Lower lobe of right lung (tissue), 2 donors: ENCODE data around the gene LMF1. TPM values are rescaled to one million over a fixed set of nuclear protein-coding genes. Genes with fewer than 3 reads are reported as not detected.
A peak's percentile ranks its signal among the peaks of the same experiment; 100 is the strongest.
"Not testable (repeated sequence)": the region's sequence is repeated elsewhere in the genome, so short reads cannot be mapped to it uniquely, and the experiment has no call there.

ENCODE experiments used
- ATAC-seq, 2 donors: fragments of 200-7000 bp; cut with Tn5 transposase; one replicate each; pipeline ENCODE4 v1.9.1; 2020 to 2022; ENCODE audit warnings: mild to moderate bottlenecking in 2 of 2, moderate library complexity in 2 of 2
- DNase-seq: peaks from one replicate; pipeline ENCODE4 v3.0.0-alpha.2; 2020
- H3K27ac ChIP-seq: fragments of 200-600 bp; one replicate; pipeline ENCODE4 v1.8.0; 2022
- H3K27me3 ChIP-seq: fragments of 200-600 bp; one replicate; pipeline ENCODE4 v1.8.0; 2022; ENCODE audit warnings: low read depth
- H3K36me3 ChIP-seq: fragments of 200-600 bp; one replicate; pipeline ENCODE4 v1.8.0; 2022; ENCODE audit warnings: mild to moderate bottlenecking
- H3K4me1 ChIP-seq: fragments of 200-600 bp; one replicate; pipeline ENCODE4 v1.8.0; 2022
- H3K4me3 ChIP-seq: fragments of 200-600 bp; one replicate; pipeline ENCODE4 v1.8.0; 2022; ENCODE audit warnings: mild to moderate bottlenecking
- H3K9me3 ChIP-seq: fragments of 200-600 bp; one replicate; pipeline ENCODE4 v1.8.0; 2022
- CTCF ChIP-seq: fragments of 200-600 bp; IDR thresholded peaks from one replicate; pipeline ENCODE4 v1.8.0; 2022; ENCODE audit warnings: antibody characterized with exemption, mild to moderate bottlenecking
- intact Hi-C: fragments of 100-400 bp; cut with DNase I; formaldehyde crosslinking; loops from one replicate; pipeline ENCODE4 v1.11.0; 2022
- total RNA-seq: library from RNA; stranded (reverse); fragmentation: NEBNext Ultra II Directional; extraction: Animal tissue kit (Norgen Biotek cat#: 25700); gene quantifications from one replicate; pipeline ENCODE4 v1.2.1, GENCODE V29; 2021
- donor health status: DM: no; HTN: yes; CAD: no; lungs with severe emphysema.

LMF1 gene
- total RNA-seq, 1 donor from 2014 or later = 23.8 TPM

- Histone ChIP-seq H3K9me3 (no peaks in the 10 kb centered on the region), H3K4me1 (no peaks in the 10 kb centered on the region), H3K27me3 (no peaks in the 10 kb centered on the region), H3K27ac (no peak overlapping the region), H3K4me3 (no peak overlapping the region), H3K36me3 (no peaks in the 10 kb centered on the region)
- no peak for DNase-seq
- no peak for ATAC-seq
- intact Hi-C loops = no loop called here
- TF ChIP-seq CTCF = no peak
Measured at GRCh38 chr16:860891-861290, 109.9 kb downstream of the LMF1 start.

DNA sequence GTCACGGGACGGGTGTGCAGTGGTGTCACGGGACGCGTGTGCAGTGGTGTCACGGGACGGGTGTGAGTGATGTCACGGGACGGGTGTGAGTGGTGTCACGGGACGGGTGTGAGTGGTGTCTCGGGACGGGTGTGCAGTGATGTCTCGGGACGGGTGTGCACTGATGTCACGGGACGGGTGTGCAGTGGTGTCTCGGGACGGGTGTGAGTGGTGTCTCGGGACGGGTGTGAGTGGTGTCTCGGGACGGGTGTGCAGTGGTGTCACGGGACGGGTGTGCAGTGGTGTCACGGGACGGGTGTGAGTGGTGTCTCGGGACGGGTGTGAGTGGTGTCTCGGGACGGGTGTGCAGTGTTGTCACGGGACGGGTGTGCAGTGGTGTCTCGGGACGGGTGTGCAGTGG lies 111.8 kb downstream of the LMF1 start:
- H3K4me1 ChIP-seq, intact Hi-C loops, H3K27ac ChIP-seq, H3K27me3 ChIP-seq, H3K4me3 ChIP-seq, ATAC-seq, H3K9me3 ChIP-seq, H3K36me3 ChIP-seq: not testable (repeated sequence)
- peak; percentile 9 for DNase-seq

DNA sequence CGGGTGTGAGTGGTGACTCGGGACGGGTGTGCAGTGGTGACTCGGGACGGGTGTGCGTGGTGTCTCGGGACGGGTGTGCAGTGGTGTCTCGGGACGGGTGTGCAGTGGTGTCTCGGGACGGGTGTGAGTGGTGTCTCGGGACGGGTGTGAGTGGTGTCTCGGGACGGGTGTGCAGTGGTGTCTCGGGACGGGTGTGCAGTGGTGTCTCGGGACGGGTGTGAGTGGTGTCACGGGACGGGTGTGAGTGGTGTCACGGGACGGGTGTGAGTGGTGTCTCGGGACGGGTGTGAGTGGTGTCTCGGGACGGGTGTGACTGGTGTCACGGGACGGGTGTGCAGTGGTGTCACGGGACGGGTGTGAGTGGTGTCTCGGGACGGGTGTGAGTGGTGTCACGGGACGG lies 112.3 kb downstream of the LMF1 start:
- H3K27ac ChIP-seq, intact Hi-C loops, H3K36me3 ChIP-seq, H3K4me1 ChIP-seq, H3K27me3 ChIP-seq, H3K9me3 ChIP-seq, ATAC-seq, H3K4me3 ChIP-seq, DNase-seq: not testable (repeated sequence)

DNA sequence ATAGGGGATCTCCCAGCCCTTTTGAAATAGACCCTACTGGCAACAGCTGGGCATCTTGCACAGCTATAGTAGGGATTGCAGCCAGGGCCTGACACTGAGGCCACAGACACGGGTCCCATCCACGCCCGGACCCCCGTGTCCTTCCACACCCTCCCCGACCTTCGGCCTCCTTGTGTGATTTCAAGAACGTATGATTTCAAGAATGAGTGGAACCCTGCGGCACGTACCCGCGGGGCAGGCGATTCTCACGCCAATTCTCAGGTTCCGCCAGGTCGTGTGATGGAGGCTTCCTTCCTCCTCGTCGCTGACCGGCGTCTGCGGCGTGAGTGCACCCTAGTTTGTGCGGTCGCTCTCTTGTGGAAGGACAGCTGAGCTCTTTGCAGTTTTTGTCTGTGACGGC lies 114.0 kb downstream of the LMF1 start:
- intact Hi-C loops = no loop called here
- Histone ChIP-seq H3K27me3 (no peaks in the 10 kb centered on the region), H3K4me1 (no peaks in the 10 kb centered on the region), H3K4me3 (no peak overlapping the region), H3K9me3 (no peaks in the 10 kb centered on the region), H3K36me3 (no peaks in the 10 kb centered on the region), H3K27ac (no peak overlapping the region)
- no peak for TF ChIP-seq CTCF
- ATAC-seq = no peak
- no peak for DNase-seq

DNA sequence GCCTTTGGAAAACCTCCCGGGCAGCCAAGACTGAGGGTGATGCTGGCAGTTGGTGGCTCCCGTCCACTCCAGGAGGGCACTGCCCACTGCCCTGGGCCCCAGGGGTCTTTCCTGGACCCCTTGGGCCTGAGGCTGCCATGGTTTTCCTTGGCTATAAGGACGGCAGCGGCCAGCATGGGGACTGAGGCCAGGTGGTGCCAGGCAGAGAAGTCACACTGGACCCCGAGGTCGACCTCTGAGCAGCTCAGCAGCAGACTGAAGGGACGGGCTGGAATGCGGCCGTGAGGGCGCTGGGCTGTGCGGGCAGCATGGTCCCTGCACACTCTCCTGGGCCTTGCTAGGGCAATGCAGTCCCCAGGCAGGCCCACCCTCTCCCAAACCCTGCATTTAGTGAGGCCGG lies 114.7 kb downstream of the LMF1 start:
- H3K9me3 ChIP-seq = no peaks in the 10 kb centered on the region
- no peaks in the 10 kb centered on the region for H3K36me3 ChIP-seq
- ATAC-seq = no peak
- intact Hi-C loops = no loop called here
- DNase-seq = no peak
- H3K4me1 ChIP-seq = no peaks in the 10 kb centered on the region
- TF ChIP-seq CTCF = no peak
- H3K27ac ChIP-seq = no peak overlapping the region
- H3K27me3 ChIP-seq = no peaks in the 10 kb centered on the region
- H3K4me3 ChIP-seq = no peak overlapping the region

GRCh38 chr16:855471-855870 lies 115.3 kb downstream of the LMF1 start:
- no peak for TF ChIP-seq CTCF
- no peaks in the 10 kb centered on the region for H3K9me3 ChIP-seq
- intact Hi-C loops = no loop called here
- H3K4me3 ChIP-seq = no peak overlapping the region
- H3K27me3 ChIP-seq = no peaks in the 10 kb centered on the region
- H3K27ac ChIP-seq = no peak overlapping the region
- H3K36me3 ChIP-seq = no peaks in the 10 kb centered on the region
- ATAC-seq (peak in 1 of 2 donors; percentile 7), DNase-seq (no peak)
- no peaks in the 10 kb centered on the region for H3K4me1 ChIP-seq

DNA sequence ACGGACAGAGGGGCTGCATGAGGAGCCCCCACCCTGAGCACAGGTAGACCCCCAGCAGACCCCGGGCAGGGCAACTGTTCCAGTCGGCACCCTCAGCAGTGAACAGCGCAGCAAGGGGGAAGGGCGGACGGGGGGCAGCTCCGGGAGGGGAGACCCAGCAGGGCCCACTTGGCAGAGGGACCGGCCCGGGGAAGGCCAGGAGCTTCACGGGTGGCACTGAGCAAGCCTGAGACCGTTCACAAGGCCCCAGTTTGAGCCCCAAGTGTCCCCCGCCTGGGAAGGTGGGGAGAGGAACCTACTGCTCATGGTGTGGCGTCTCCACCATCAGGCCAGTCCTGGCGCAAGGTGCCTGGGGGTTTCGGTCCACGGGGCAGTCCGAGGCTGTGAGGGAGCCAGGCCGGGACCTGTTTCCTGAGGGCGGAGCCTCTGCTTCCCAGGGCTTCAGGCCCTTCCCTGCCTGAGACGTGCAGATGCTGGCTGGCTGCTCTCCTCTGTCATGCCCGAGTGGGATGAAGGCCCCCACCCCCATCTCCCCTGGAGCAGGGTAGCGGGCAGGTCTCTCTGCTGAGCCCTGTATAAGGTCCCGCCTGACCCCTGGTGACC lies 115.9 kb downstream of the LMF1 start:
- Histone ChIP-seq H3K9me3 (no peaks in the 10 kb centered on the region), H3K4me1 (no peaks in the 10 kb centered on the region), H3K36me3 (no peaks in the 10 kb centered on the region), H3K27ac (no peak overlapping the region), H3K27me3 (no peaks in the 10 kb centered on the region), H3K4me3 (no peak overlapping the region)
- intact Hi-C loops = no loop called here
- DNase-seq = no peak
- peak in 1 of 2 donors; percentile 27 for ATAC-seq
- no peak for TF ChIP-seq CTCF
